HG03439 (cell line): Measurements from ENCODE around the gene LIN54.

ENCODE experiments used
- ATAC-seq: cut with Tn5 transposase; IDR thresholded peaks from one replicate; pipeline ENCODE4 v1.9.1; 2021; ENCODE audit warnings: mild to moderate bottlenecking, moderate library complexity; ENCODE audit not compliant: unreplicated experiment

Gene LIN54

GRCh38 chr4:82896755-82897154 lies 113.9 kb downstream of the LIN54 start:
- ATAC-seq: no peak

GRCh38 chr4:82893942-82894341 lies 116.7 kb downstream of the LIN54 start:
- no peak for ATAC-seq

- no peak for ATAC-seq
Observed at GRCh38 chr4:82892467-82892802, 118.2 kb downstream of the LIN54 start.

- peak; percentile 6 for ATAC-seq
Observed at GRCh38 chr4:82891707-82892466, 118.7 kb downstream of the LIN54 start.

- peak; percentile 92 for ATAC-seq
Observed at GRCh38 chr4:82890901-82891706, 119.5 kb downstream of the LIN54 start, which contains the start of gene SEC31A. Gene SEC31A, minus strand, starts transcription at chr4:82891153. Its CDS starts 9,217 bp downstream, at chr4:82881936.

GRCh38 chr4:82890528-82890900 lies 120.1 kb downstream of the LIN54 start:
- ATAC-seq: peak; percentile 1

- ATAC-seq: no peak
Observed at GRCh38 chr4:82889287-82889686, 121.3 kb downstream of the LIN54 start.

- ATAC-seq: no peak
Observed at GRCh38 chr4:82886147-82886942, 124.3 kb downstream of the LIN54 start.

GRCh38 chr4:82885410-82885809 lies 125.2 kb downstream of the LIN54 start:
- ATAC-seq: no peak
